ENCODE data around the gene SPO11.

Gene SPO11

DNA sequence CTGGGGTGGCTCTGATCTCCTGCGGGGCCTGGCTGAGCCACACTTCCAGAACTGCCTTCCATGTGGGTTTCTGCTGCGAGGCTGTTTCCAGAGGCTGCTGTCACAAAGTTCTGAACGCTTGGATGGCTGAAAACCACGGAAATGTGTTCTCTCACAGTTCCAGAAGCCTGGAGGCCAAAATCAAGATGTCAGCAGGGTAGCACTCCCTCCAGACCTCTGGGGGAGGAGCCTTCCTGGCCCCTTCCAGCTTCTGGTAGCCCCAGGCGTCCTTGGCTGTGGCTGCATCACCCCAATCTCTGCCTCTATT is 39.5 kb upstream of the SPO11 start:
- no peak for ATAC-seq
- no peak for TF ChIP-seq TCF4 (CRISPR knock-in tag; IDR thresholded peaks at IDR 0.05; ENCODE audit: borderline replicate concordance)
- TF ChIP-seq CSDC2 (CRISPR knock-in tag; IDR thresholded peaks at IDR 0.05), result no peak
- no peak for TF ChIP-seq BACH2 (CRISPR knock-in tag; IDR thresholded peaks at IDR 0.05; ENCODE audit: borderline replicate concordance)
- no peak for TF ChIP-seq ISL1 (CRISPR knock-in tag; IDR thresholded peaks at IDR 0.05)
- no peak for TF ChIP-seq CSRNP3 (CRISPR knock-in tag; IDR thresholded peaks at IDR 0.05)
- TF ChIP-seq PATZ1 (CRISPR knock-in tag; IDR thresholded peaks at IDR 0.05; ENCODE audit: borderline replicate concordance), result no peak
- no peak for TF ChIP-seq SNAI2 (CRISPR knock-in tag; IDR thresholded peaks at IDR 0.05)
- TF ChIP-seq ZFP30 (CRISPR knock-in tag; IDR thresholded peaks at IDR 0.05), result no peak
- TF ChIP-seq GLIS3 (CRISPR knock-in tag; IDR thresholded peaks at IDR 0.05), result no peak
- TF ChIP-seq ZNF565 (CRISPR knock-in tag; conservative IDR thresholded peaks at IDR 0.05; ENCODE audit: low read depth), result no peak
- no peak for TF ChIP-seq CREB5 (CRISPR knock-in tag; IDR thresholded peaks at IDR 0.05; ENCODE audit: low read depth)
- TF ChIP-seq ZFP3 (CRISPR knock-in tag; IDR thresholded peaks at IDR 0.05), result no peak
- no peak for TF ChIP-seq ARNTL (CRISPR knock-in tag; IDR thresholded peaks at IDR 0.05; ENCODE audit: borderline replicate concordance, low read depth)
- no peak for TF ChIP-seq ESRRG (CRISPR knock-in tag; IDR thresholded peaks at IDR 0.05)
- TF ChIP-seq RARB (CRISPR knock-in tag; IDR thresholded peaks at IDR 0.05), result no peak
- no peak for TF ChIP-seq PPARA (CRISPR knock-in tag; IDR thresholded peaks at IDR 0.05; ENCODE audit: borderline replicate concordance)

- TF ChIP-seq TOX (CRISPR knock-in tag; IDR thresholded peaks at IDR 0.05; ENCODE audit: borderline replicate concordance), result no peak
- no peak for TF ChIP-seq PATZ1 (CRISPR knock-in tag; IDR thresholded peaks at IDR 0.05; ENCODE audit: borderline replicate concordance)
- no peak for ATAC-seq
These were observed 38.6 kb upstream of the SPO11 start for GRCh38 chr20:57291003-57291402.

DNA sequence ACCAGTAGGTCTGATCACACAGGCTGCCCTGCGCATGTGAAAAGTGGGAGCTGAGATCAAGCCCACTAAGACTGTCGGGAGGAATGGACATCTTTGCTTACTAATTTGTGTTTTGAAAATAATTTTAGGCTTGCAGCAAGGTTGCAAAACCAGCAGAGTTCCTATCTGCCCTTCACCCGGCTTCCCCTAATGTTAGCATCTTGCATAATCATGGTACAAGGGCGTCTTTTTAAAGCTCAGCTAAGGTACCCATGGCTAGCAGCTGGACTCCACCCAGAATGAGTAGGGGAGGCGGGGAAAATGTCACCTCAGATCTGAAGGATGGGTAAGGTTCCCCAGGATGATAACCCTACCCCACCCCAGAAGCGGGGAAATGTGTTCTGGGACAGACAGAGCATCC is 37.9 kb upstream of the SPO11 start:
- no peak for ATAC-seq
- no peak for TF ChIP-seq BACH2 (CRISPR knock-in tag; IDR thresholded peaks at IDR 0.05; ENCODE audit: borderline replicate concordance)
- TF ChIP-seq TCF4 (CRISPR knock-in tag; IDR thresholded peaks at IDR 0.05; ENCODE audit: borderline replicate concordance), result no peak
- TF ChIP-seq, protein P1, sequence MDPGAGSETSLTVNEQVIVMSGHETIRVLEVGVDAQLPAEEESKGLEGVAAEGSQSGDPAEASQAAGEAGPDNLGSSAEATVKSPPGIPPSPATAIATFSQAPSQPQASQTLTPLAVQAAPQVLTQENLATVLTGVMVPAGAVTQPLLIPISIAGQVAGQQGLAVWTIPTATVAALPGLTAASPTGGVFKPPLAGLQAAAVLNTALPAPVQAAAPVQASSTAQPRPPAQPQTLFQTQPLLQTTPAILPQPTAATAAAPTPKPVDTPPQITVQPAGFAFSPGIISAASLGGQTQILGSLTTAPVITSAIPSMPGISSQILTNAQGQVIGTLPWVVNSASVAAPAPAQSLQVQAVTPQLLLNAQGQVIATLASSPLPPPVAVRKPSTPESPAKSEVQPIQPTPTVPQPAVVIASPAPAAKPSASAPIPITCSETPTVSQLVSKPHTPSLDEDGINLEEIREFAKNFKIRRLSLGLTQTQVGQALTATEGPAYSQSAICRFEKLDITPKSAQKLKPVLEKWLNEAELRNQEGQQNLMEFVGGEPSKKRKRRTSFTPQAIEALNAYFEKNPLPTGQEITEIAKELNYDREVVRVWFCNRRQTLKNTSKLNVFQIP (CRISPR knock-in tag; IDR thresholded peaks at IDR 0.05; ENCODE audit: borderline replicate concordance, low read depth), result no peak
- TF ChIP-seq GLIS3 (CRISPR knock-in tag; IDR thresholded peaks at IDR 0.05), result no peak
- no peak for TF ChIP-seq RARB (CRISPR knock-in tag; IDR thresholded peaks at IDR 0.05)
- TF ChIP-seq PATZ1 (CRISPR knock-in tag; IDR thresholded peaks at IDR 0.05; ENCODE audit: borderline replicate concordance), result no peak
- TF ChIP-seq ZFP30 (CRISPR knock-in tag; IDR thresholded peaks at IDR 0.05), result no peak
- TF ChIP-seq TOX (CRISPR knock-in tag; IDR thresholded peaks at IDR 0.05; ENCODE audit: borderline replicate concordance), result no peak
- TF ChIP-seq ESRRG (CRISPR knock-in tag; IDR thresholded peaks at IDR 0.05), result no peak
- TF ChIP-seq, protein P2, sequence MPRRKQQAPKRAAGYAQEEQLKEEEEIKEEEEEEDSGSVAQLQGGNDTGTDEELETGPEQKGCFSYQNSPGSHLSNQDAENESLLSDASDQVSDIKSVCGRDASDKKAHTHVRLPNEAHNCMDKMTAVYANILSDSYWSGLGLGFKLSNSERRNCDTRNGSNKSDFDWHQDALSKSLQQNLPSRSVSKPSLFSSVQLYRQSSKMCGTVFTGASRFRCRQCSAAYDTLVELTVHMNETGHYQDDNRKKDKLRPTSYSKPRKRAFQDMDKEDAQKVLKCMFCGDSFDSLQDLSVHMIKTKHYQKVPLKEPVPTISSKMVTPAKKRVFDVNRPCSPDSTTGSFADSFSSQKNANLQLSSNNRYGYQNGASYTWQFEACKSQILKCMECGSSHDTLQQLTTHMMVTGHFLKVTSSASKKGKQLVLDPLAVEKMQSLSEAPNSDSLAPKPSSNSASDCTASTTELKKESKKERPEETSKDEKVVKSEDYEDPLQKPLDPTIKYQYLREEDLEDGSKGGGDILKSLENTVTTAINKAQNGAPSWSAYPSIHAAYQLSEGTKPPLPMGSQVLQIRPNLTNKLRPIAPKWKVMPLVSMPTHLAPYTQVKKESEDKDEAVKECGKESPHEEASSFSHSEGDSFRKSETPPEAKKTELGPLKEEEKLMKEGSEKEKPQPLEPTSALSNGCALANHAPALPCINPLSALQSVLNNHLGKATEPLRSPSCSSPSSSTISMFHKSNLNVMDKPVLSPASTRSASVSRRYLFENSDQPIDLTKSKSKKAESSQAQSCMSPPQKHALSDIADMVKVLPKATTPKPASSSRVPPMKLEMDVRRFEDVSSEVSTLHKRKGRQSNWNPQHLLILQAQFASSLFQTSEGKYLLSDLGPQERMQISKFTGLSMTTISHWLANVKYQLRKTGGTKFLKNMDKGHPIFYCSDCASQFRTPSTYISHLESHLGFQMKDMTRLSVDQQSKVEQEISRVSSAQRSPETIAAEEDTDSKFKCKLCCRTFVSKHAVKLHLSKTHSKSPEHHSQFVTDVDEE (CRISPR knock-in tag; IDR thresholded peaks at IDR 0.05), result no peak
